ENCODE measurements around the gene SORT1.
"Not testable (repeated sequence)": the region's sequence is repeated elsewhere in the genome, so short reads cannot be mapped to it uniquely, and the experiment has no call there.

SORT1 gene

GRCh38 chr1:109379907-109380306 lies 17.8 kb downstream of the SORT1 start:
- CTCF ChIA-PET, result interaction anchor here (0.6 to 1.8 kb wide), 5 partner anchors 19 to 153 kb away, joined by 3 to 5 read pairs (median 3); partner anchors contain the start of gene PSRC1
- H3K9me3 Mint-ChIP-seq, result peaks cover 2% of the 10 kb centered on the region
- H3K4me1 Mint-ChIP-seq, result peaks cover 8% of the 10 kb centered on the region
- DNase-seq, result no peak
- peaks cover under 1% of the 10 kb centered on the region for H3K36me3 Mint-ChIP-seq
- H3K4me3 Mint-ChIP-seq, result no peak overlapping the region
- H3K27me3 Mint-ChIP-seq, result no peaks in the 10 kb centered on the region
- no peak overlapping the region for H3K27ac Mint-ChIP-seq

GRCh38 chr1:109379422-109379821 lies 18.3 kb downstream of the SORT1 start:
- Mint-ChIP-seq H3K4me3 (no peak overlapping the region), H3K9me3 (peaks cover 4% of the 10 kb centered on the region), H3K27ac (no peak overlapping the region), H3K4me1 (peaks cover 12% of the 10 kb centered on the region), H3K36me3 (peaks cover 2% of the 10 kb centered on the region), H3K27me3 (no peaks in the 10 kb centered on the region)
- CTCF ChIA-PET, result interaction anchor here (0.6 to 1.8 kb wide), 5 partner anchors 10 to 153 kb away, joined by 3 to 4 read pairs (median 3); partner anchors contain the start of gene PSRC1
- no peak for DNase-seq

- Mint-ChIP-seq H3K27ac (no peak overlapping the region), H3K27me3 (no peaks in the 10 kb centered on the region), H3K9me3 (peaks cover 4% of the 10 kb centered on the region), H3K4me3 (no peak overlapping the region), H3K36me3 (peaks cover 2% of the 10 kb centered on the region), H3K4me1 (peaks cover 27% of the 10 kb centered on the region)
- CTCF ChIA-PET, result no interaction called here
- no peak for DNase-seq
Measured at GRCh38 chr1:109377698-109378097, 20.0 kb downstream of the SORT1 start.

GRCh38 chr1:109373696-109374095 lies 24.0 kb downstream of the SORT1 start:
- DNase-seq, H3K9me3 Mint-ChIP-seq, H3K36me3 Mint-ChIP-seq, H3K4me3 Mint-ChIP-seq, CTCF ChIA-PET: not testable (repeated sequence)
- Mint-ChIP-seq H3K27ac (peak overlapping the region; percentile 71), H3K4me1 (peaks cover 60% of the 10 kb centered on the region), H3K27me3 (peaks cover 12% of the 10 kb centered on the region)

GRCh38 chr1:109373126-109373525 lies 24.6 kb downstream of the SORT1 start:
- Mint-ChIP-seq H3K4me3 (peak overlapping the region; percentile 7), H3K27ac (peak overlapping the region; percentile 71), H3K27me3 (peaks cover 15% of the 10 kb centered on the region), H3K4me1 (peaks cover 63% of the 10 kb centered on the region), H3K36me3 (peaks cover 2% of the 10 kb centered on the region), H3K9me3 (peaks cover 4% of the 10 kb centered on the region)
- CTCF ChIA-PET, result interaction anchor here (1.1 kb wide), 1 partner anchor 90 kb away, joined by 4 read pairs; the partner anchor contains the start of gene PSRC1
- no peak for DNase-seq

GRCh38 chr1:109372281-109372680 lies 25.4 kb downstream of the SORT1 start:
- DNase-seq, result no peak
- Mint-ChIP-seq H3K9me3 (peaks cover 4% of the 10 kb centered on the region), H3K4me1 (peaks cover 63% of the 10 kb centered on the region), H3K27ac (no peak overlapping the region), H3K27me3 (peaks cover 21% of the 10 kb centered on the region), H3K36me3 (peaks cover 2% of the 10 kb centered on the region), H3K4me3 (no peak overlapping the region)
- CTCF ChIA-PET, result interaction anchor here (1.0 to 1.1 kb wide), 2 partner anchors 28 to 89 kb away, joined by 3 to 4 read pairs; partner anchors contain the start of gene PSRC1

- Mint-ChIP-seq H3K27me3 (peaks cover 29% of the 10 kb centered on the region), H3K9me3 (peaks cover 4% of the 10 kb centered on the region), H3K4me3 (no peak overlapping the region), H3K4me1 (peaks cover 63% of the 10 kb centered on the region), H3K27ac (no peak overlapping the region), H3K36me3 (peaks cover 3% of the 10 kb centered on the region)
- DNase-seq, result no peak
- CTCF ChIA-PET, result interaction anchor here (0.7 to 1.0 kb wide), 2 partner anchors 10 to 29 kb away, joined by 3 read pairs; no protein-coding TSS in a partner anchor
Measured at GRCh38 chr1:109371341-109371739, 26.4 kb downstream of the SORT1 start.

GRCh38 chr1:109370712-109371340 lies 26.9 kb downstream of the SORT1 start:
- Mint-ChIP-seq H3K4me1 (peaks cover 63% of the 10 kb centered on the region), H3K9me3 (peaks cover 4% of the 10 kb centered on the region), H3K27ac (no peak overlapping the region), H3K27me3 (peaks cover 29% of the 10 kb centered on the region), H3K4me3 (no peak overlapping the region), H3K36me3 (peaks cover 4% of the 10 kb centered on the region)
- CTCF ChIA-PET, result interaction anchor here (0.7 kb wide), 1 partner anchor 11 kb away, joined by 3 read pairs; no protein-coding TSS in a partner anchor
- DNase-seq, result no peak

GRCh38 chr1:109369167-109369746 lies 28.5 kb downstream of the SORT1 start:
- H3K27ac Mint-ChIP-seq, result no peak overlapping the region
- H3K27me3 Mint-ChIP-seq, result peaks cover 33% of the 10 kb centered on the region
- H3K9me3 Mint-ChIP-seq, result no peaks in the 10 kb centered on the region
- peaks cover 2% of the 10 kb centered on the region for H3K36me3 Mint-ChIP-seq
- DNase-seq, result no peak
- peaks cover 51% of the 10 kb centered on the region for H3K4me1 Mint-ChIP-seq
- no peak overlapping the region for H3K4me3 Mint-ChIP-seq
- CTCF ChIA-PET, result no interaction called here

GRCh38 chr1:109368464-109368863 lies 29.3 kb downstream of the SORT1 start:
- no peak overlapping the region for H3K27ac Mint-ChIP-seq
- CTCF ChIA-PET, result no interaction called here
- peaks cover 2% of the 10 kb centered on the region for H3K36me3 Mint-ChIP-seq
- peaks cover 44% of the 10 kb centered on the region for H3K4me1 Mint-ChIP-seq
- peaks cover 33% of the 10 kb centered on the region for H3K27me3 Mint-ChIP-seq
- H3K9me3 Mint-ChIP-seq, result no peaks in the 10 kb centered on the region
- no peak for DNase-seq
- H3K4me3 Mint-ChIP-seq, result no peak overlapping the region

- peaks cover 33% of the 10 kb centered on the region for H3K27me3 Mint-ChIP-seq
- CTCF ChIA-PET, result no interaction called here
- H3K36me3 Mint-ChIP-seq, result peaks cover 2% of the 10 kb centered on the region
Measured at GRCh38 chr1:109367626-109368025, 30.1 kb downstream of the SORT1 start.

GRCh38 chr1:109365642-109366204 lies 32.0 kb downstream of the SORT1 start:
- H3K4me1 Mint-ChIP-seq, result peaks cover 19% of the 10 kb centered on the region
- H3K27me3 Mint-ChIP-seq, result peaks cover 36% of the 10 kb centered on the region
- H3K27ac Mint-ChIP-seq, result no peak overlapping the region
- CTCF ChIA-PET, result no interaction called here
- no peak overlapping the region for H3K4me3 Mint-ChIP-seq
- H3K36me3 Mint-ChIP-seq, result peaks cover 2% of the 10 kb centered on the region
- no peak for DNase-seq
- no peaks in the 10 kb centered on the region for H3K9me3 Mint-ChIP-seq

More at GRCh38 chr1:109367626-109368025, 30.1 kb downstream of the SORT1 start:
- Mint-ChIP-seq H3K9me3 (no peaks in the 10 kb centered on the region), H3K4me3 (no peak overlapping the region), H3K27ac (no peak overlapping the region), H3K4me1 (peaks cover 37% of the 10 kb centered on the region)
- no peak for DNase-seq

- H3K36me3 Mint-ChIP-seq, result peaks cover 2% of the 10 kb centered on the region
- no peaks in the 10 kb centered on the region for H3K4me1 Mint-ChIP-seq
- no peak overlapping the region for H3K4me3 Mint-ChIP-seq
- no peak for DNase-seq
- CTCF ChIA-PET, result no interaction called here
- H3K9me3 Mint-ChIP-seq, result no peaks in the 10 kb centered on the region
- H3K27me3 Mint-ChIP-seq, result peaks cover 30% of the 10 kb centered on the region
- H3K27ac Mint-ChIP-seq, result no peak overlapping the region
Measured at GRCh38 chr1:109361649-109362048, 36.1 kb downstream of the SORT1 start.

GRCh38 chr1:109361069-109361468 lies 36.6 kb downstream of the SORT1 start:
- Mint-ChIP-seq H3K27me3 (peaks cover 26% of the 10 kb centered on the region), H3K4me1 (no peaks in the 10 kb centered on the region), H3K36me3 (no peaks in the 10 kb centered on the region), H3K4me3 (no peak overlapping the region), H3K9me3 (no peaks in the 10 kb centered on the region), H3K27ac (no peak overlapping the region)
- CTCF ChIA-PET, result no interaction called here
- DNase-seq, result no peak

- CTCF ChIA-PET, result no interaction called here
Measured at GRCh38 chr1:109357616-109358015, 40.1 kb downstream of the SORT1 start.

More at GRCh38 chr1:109357616-109358015, 40.1 kb downstream of the SORT1 start:
- H3K9me3 Mint-ChIP-seq, result no peaks in the 10 kb centered on the region
- no peak overlapping the region for H3K4me3 Mint-ChIP-seq
- peaks cover 18% of the 10 kb centered on the region for H3K4me1 Mint-ChIP-seq
- peaks cover 27% of the 10 kb centered on the region for H3K27me3 Mint-ChIP-seq
- no peak overlapping the region for H3K27ac Mint-ChIP-seq
- H3K36me3 Mint-ChIP-seq, result no peaks in the 10 kb centered on the region
- no peak for DNase-seq
